ENCODE measurements around the gene DNAH10. TPM values are rescaled to one million over a fixed set of nuclear protein-coding genes. Genes with fewer than 3 reads are reported as not detected.

Gene DNAH10
- total and polyA plus RNA-seq, 10 of the 15 experiments (the other 5 are each of a cell fraction or from before 2014, with no cell fraction given): 0.01 to 0.32 (median 0.06) TPM

GRCh38 chr12:123983822-123984485 is 221.9 kb downstream of the DNAH10 start:
- Histone ChIP-seq H3K4me2 (ENCODE audit: control insufficient read depth, insufficient read depth) (no peak overlapping the region), H2AFZ (ENCODE audit: control insufficient read depth, low read depth, low read length) (peak overlapping the region; percentile 25; the same call in 1 of the 2 replicates), H3K9me3 (replicated peaks; ENCODE audit: control insufficient read depth, insufficient read depth, low read length) (no peaks in the 10 kb centered on the region), H3K4me1 (ENCODE audit: control insufficient read depth, insufficient read depth, low read length) (peaks cover 13% of the 10 kb centered on the region), H4K20me1 (ENCODE audit: control insufficient read depth, insufficient read depth) (no peaks in the 10 kb centered on the region; the same call in 1 of the 2 replicates), H3K79me2 (ENCODE audit: control insufficient read depth, insufficient read depth, low read length) (peaks cover 5% of the 10 kb centered on the region), H3K27me3 (replicated peaks in 1 of 2; ENCODE audit: control insufficient read depth in 2 of 2, insufficient read depth in 2 of 2, low read length in 1 of 2) (no peaks in the 10 kb centered on the region), H3K9ac (ENCODE audit: control insufficient read depth, insufficient read depth, low read length) (no peak overlapping the region), H3K36me3 (ENCODE audit: control insufficient read depth in 2 of 2, insufficient read depth in 2 of 2, low read length in 1 of 2) (peaks cover 1 to 12% of the 10 kb centered on the region in 2 experiments; a peak in 1 of 4 replicates), H3K4me3 (no peak overlapping the region), H3K27ac (ENCODE audit: control insufficient read depth, insufficient read depth) (no peak overlapping the region)
- WGBS (ENCODE audit: insufficient coverage, insufficient replicate concordance, low lambda C conversion rate, missing lambda C conversion rate): 70% methylated on average over 7 of the region's 7 CpGs
- FAIRE-seq: peak; percentile 73
- in situ Hi-C loops (cut with MboI) (no loop called here), intact Hi-C loops (cut with micrococcal nuclease; ENCODE audit: unreplicated experiment) (loop anchor here (1.0 to 10.0 kb wide), 3 partner anchors 79 to 349 kb away; partner anchors contain the start of genes EIF2B1 and GTF2H3)
- BruUV-seq (replicated peaks): no TSS peak
- ChIA-PET SMC1A (ENCODE audit: uncharacterized antibody, unreplicated experiment) (interaction anchor here (0.7 to 7.0 kb wide), 7 partner anchors 10 to 335 kb away, joined by 3 to 43 read pairs (median 4); no protein-coding TSS in a partner anchor), CTCF (interaction anchor here (0.6 to 7.7 kb wide), 21 partner anchors 8 to 402 kb away, joined by 3 to 101 read pairs (median 3); partner anchors contain the start of gene DDX55), RAD21 (ENCODE audit: unreplicated experiment) (interaction anchor here (2.5 kb wide), 1 partner anchor 79 kb away, joined by 10 read pairs; no protein-coding TSS in a partner anchor), POLR2A (no interaction called here)
- DNase-seq (ENCODE audit: low read depth, low spot score): no peak
- peak; percentile 98 for ATAC-seq
- TF ChIP-seq SREBF2 (IDR thresholded peaks at IDR 0.05; ENCODE audit: low read length): no peak
- TF ChIP-seq KAT2A (conservative IDR thresholded peaks at IDR 0.05; ENCODE audit: control insufficient read depth, low read depth, low read length): no peak
- no peak for TF ChIP-seq NFYA (IDR thresholded peaks at IDR 0.05; ENCODE audit: borderline replicate concordance, low read depth, low read length)
- TF ChIP-seq ZNF207 (IDR thresholded peaks at IDR 0.05; ENCODE audit: borderline replicate concordance): no peak
- peak; percentile 69; the same call in 1 of the 2 replicates for TF ChIP-seq SMC3 (IDR thresholded peaks at IDR 0.05; ENCODE audit: borderline replicate concordance, low read length)
- no peak for TF ChIP-seq CBX3 (IDR thresholded peaks at IDR 0.05; ENCODE audit: borderline replicate concordance, low read depth)
- TF ChIP-seq WRNIP1 (IDR thresholded peaks at IDR 0.05; ENCODE audit: borderline replicate concordance, low read depth, low read length): no peak
- TF ChIP-seq RAD21 (IDR thresholded peaks at IDR 0.05; ENCODE audit: insufficient read depth, low read depth, low read length): peak; percentile 94
- TF ChIP-seq CTCF (IDR thresholded peaks at IDR 0.05 in 2 of 3, conservative IDR thresholded peaks at IDR 0.05 in 1 of 3; ENCODE audit: control insufficient read depth in 2 of 3, extremely low read depth in 1 of 3, insufficient read depth in 1 of 3, low read depth in 3 of 3, low read length in 3 of 3): peak; percentile 67 to 83 (median 72)
- TF ChIP-seq YY1 (IDR thresholded peaks at IDR 0.05; ENCODE audit: low read depth, low read length): 0 out of 2 replicates have a peak, but pooled peaks have one; percentile 35
